Pancreas (tissue), 10 donors: ENCODE data around the gene PLAC8L1. TPM values are rescaled to one million over a fixed set of nuclear protein-coding genes. Genes with fewer than 3 reads are reported as not detected.

Experiments
- ATAC-seq, 4 donors: fragments of 200-7000 bp; cut with Tn5 transposase; one replicate each; pipeline versions ENCODE4 v1.8.0 to v1.9.1; 2020; ENCODE audit warnings: mild to moderate bottlenecking in 4 of 4, moderate library complexity in 4 of 4
- DNase-seq, 6 donors: peaks; one replicate each; pipeline ENCODE4 v3.0.0-alpha.2; 2020
- FAIRE-seq: peaks from 2 replicates; lab custom pipeline; 2012; peaks lifted over from hg19 to GRCh38; lab: Jason Lieb, UNC
- H3K27ac ChIP-seq, 4 donors: fragments of 200-600 bp; sonication (generic); 1 replicate in 3 of 4; 2 replicates in 1 of 4; pipeline versions ENCODE4 v1.5.0 to v1.8.0; 2020
- H3K27me3 ChIP-seq, 4 donors: fragments of 200-600 bp; one replicate each; pipeline ENCODE4 v1.8.0; 2021
- H3K36me3 ChIP-seq, 3 donors: fragments of 200-600 bp; sonication (generic) in 1 of 3; one replicate each; pipeline versions ENCODE4 v1.5.0 to v1.8.0; 2020 to 2021
- H3K4me1 ChIP-seq, 3 donors: fragments of 200-600 bp; one replicate each; pipeline ENCODE4 v1.8.0; 2021
- H3K4me3 ChIP-seq, 4 donors: fragments of 200-600 bp; sonication (generic) in 2 of 4; one replicate each; pipeline versions ENCODE4 v1.5.0 to v1.8.0; 2020 to 2021
- H3K9me3 ChIP-seq, 4 donors: fragments of 200-600 bp; one replicate each; pipeline ENCODE4 v1.8.0; 2021
- CTCF ChIP-seq, 4 donors: fragments of 200-600 bp; sonication (generic) in 3 of 4; IDR thresholded peaks; one replicate each; pipeline versions ENCODE4 v1.5.0 to v1.8.0; 2021; ENCODE audit warnings: antibody characterized with exemption in 4 of 4
- WGBS, 2 donors: extraction: QIAGEN DNeasy Blood & Tissue Kit; methylation state at CpG; one replicate each; pipeline ENCODE4 v1.1.7; 2013; 5-methylcytosine and 5-hydroxymethylcytosine counted together
- intact Hi-C, 3 donors: fragments of 100-400 bp; cut with DNase I; formaldehyde crosslinking; loops; one replicate each; pipeline versions ENCODE4 v1.11.1 to v1.14.2; 2022
- polyA plus RNA-seq, 2 donors: library from polyadenylated mRNA; stranded (reverse); fragments of 200-250 nt; gene quantifications; one replicate each; pipeline ENCODE4 v1.2.3, GENCODE V29; 2013
- total RNA-seq, 6 donors: library from RNA; stranded (reverse); fragmentation: NEBNext Ultra II Directional in 4 of 6; extraction: Animal tissue kit (Norgen Biotek cat#: 25700) in 4 of 6; gene quantifications; one replicate each; pipeline versions ENCODE4 v1.2.1 to v1.2.4, GENCODE V29; 2021 to 2023
- donor health status: healthy with polysubstance abuse.
- donor health status: DM: no; HTN: no; CAD: no; lungs with moderate emphysema.
- donor health status: DM: no; HTN: no; CAD: no.
- donor health status: control.
- donor health status: control.
- donor health status: Bipolar disorder and iron deficiency.
- donor health status: DM: yes; HTN: yes; CAD: no.
- donor health status: DM: no; HTN: no; CAD: no.
- donor health status: DM: no; HTN: no; CAD: no.
- donor health status: DM: yes; HTN: yes; CAD: no.

PLAC8L1 gene
- total and polyA plus RNA-seq, 8 donors = 0.31 to 0.87 (median 0.55) TPM; not detected in 2

- Histone ChIP-seq H3K4me1 (no peaks in the 10 kb centered on the region), H3K36me3 (no peaks in the 10 kb centered on the region), H3K4me3 (no peak overlapping the region), H3K27ac (no peak overlapping the region), H3K27me3 (no peaks in the 10 kb centered on the region), H3K9me3 (no peaks in the 10 kb centered on the region)
- 84 to 88% methylated on average over 4 of the region's 4 CpGs for WGBS, 2 donors
- peak in 2 of 4 donors; percentile 20 to 43 for ATAC-seq
- intact Hi-C loops = no loop called here
- DNase-seq = no peak
- no peak for FAIRE-seq
- TF ChIP-seq CTCF (IDR thresholded peaks at IDR 0.05) = no peak
Observed at GRCh38 chr5:146076455-146076854, 28.9 kb downstream of the PLAC8L1 start.

GRCh38 chr5:146076028-146076427, 29.3 kb downstream of the PLAC8L1 start:
- 49 to 60% methylated on average over 4 of the region's 4 CpGs for WGBS, 2 donors
- intact Hi-C loops = no loop called here
- Histone ChIP-seq H3K27ac (no peak overlapping the region), H3K27me3 (no peaks in the 10 kb centered on the region), H3K4me3 (no peak overlapping the region), H3K9me3 (no peaks in the 10 kb centered on the region), H3K36me3 (no peaks in the 10 kb centered on the region), H3K4me1 (no peaks in the 10 kb centered on the region)
- no peak for TF ChIP-seq CTCF (IDR thresholded peaks at IDR 0.05)
- peak in 2 of 4 donors; percentile 55 for ATAC-seq
- no peak for FAIRE-seq
- no peak for DNase-seq

GRCh38 chr5:146073239-146073900, 32.0 kb downstream of the PLAC8L1 start:
- DNase-seq (no peak), ATAC-seq (peak in 2 of 4 donors; percentile 21 to 25), FAIRE-seq (no peak)
- Histone ChIP-seq H3K27ac (no peak overlapping the region), H3K4me3 (no peak overlapping the region), H3K9me3 (no peaks in the 10 kb centered on the region), H3K27me3 (no peaks in the 10 kb centered on the region), H3K36me3 (no peaks in the 10 kb centered on the region), H3K4me1 (no peaks in the 10 kb centered on the region)
- TF ChIP-seq CTCF (IDR thresholded peaks at IDR 0.05) = no peak
- WGBS, 2 donors = 55 to 61% methylated on average over 9 of the region's 9 CpGs
- intact Hi-C loops = no loop called here

GRCh38 chr5:146072595-146072994, 32.8 kb downstream of the PLAC8L1 start:
- FAIRE-seq = no peak
- peak in 2 of 4 donors; percentile 13 to 39 for ATAC-seq
- intact Hi-C loops = no loop called here
- Histone ChIP-seq H3K4me3 (no peak overlapping the region), H3K36me3 (no peaks in the 10 kb centered on the region), H3K4me1 (no peaks in the 10 kb centered on the region), H3K9me3 (no peaks in the 10 kb centered on the region), H3K27ac (no peak overlapping the region), H3K27me3 (no peaks in the 10 kb centered on the region)
- no peak for DNase-seq
- 92 to 100% methylated on average over 2 of the region's 2 CpGs for WGBS, 2 donors
- TF ChIP-seq CTCF (IDR thresholded peaks at IDR 0.05) = no peak

- Histone ChIP-seq H3K27ac (no peak overlapping the region), H3K27me3 (no peaks in the 10 kb centered on the region), H3K9me3 (no peaks in the 10 kb centered on the region), H3K4me3 (no peak overlapping the region), H3K36me3 (no peaks in the 10 kb centered on the region), H3K4me1 (no peaks in the 10 kb centered on the region)
- intact Hi-C loops = no loop called here
- DNase-seq (no peak), FAIRE-seq (no peak), ATAC-seq (no peak)
- 70 to 72% methylated on average over 4 of the region's 4 CpGs for WGBS, 2 donors
- no peak for TF ChIP-seq CTCF (IDR thresholded peaks at IDR 0.05)
Observed at GRCh38 chr5:146071171-146071570, 34.2 kb downstream of the PLAC8L1 start.
